ENCODE data around the gene ALPK1. TPM values are rescaled to one million over a fixed set of nuclear protein-coding genes. Genes with fewer than 3 reads are reported as not detected.

Gene ALPK1
- total RNA-seq, result 10 to 100 TPM; 15.4 to 17.1 TPM

GRCh38 chr4:112296949-112297880 is at the start of gene ALPK1:
TSS of gene ALPK1 (plus strand) at chr4:112297369.

Other genes starting within 250 kb of the ALPK1 start
- gene FAM241A, start 151.9 kb upstream of the ALPK1 start, total RNA-seq, result 1 to 10 TPM; 1.4 to 1.5 TPM
- 10 to 100 TPM; 12.4 to 13.2 TPM for gene AP1AR, start 65.6 kb upstream of the ALPK1 start, total RNA-seq
- 10 to 100 TPM; 24.2 TPM for gene TIFA, start 11.5 kb upstream of the ALPK1 start, total RNA-seq
- not detected for gene NEUROG2, start 218.8 kb downstream of the ALPK1 start, total RNA-seq

Measured in activated naive CD4-positive, alpha-beta T cell treated with anti-CD3 and anti-CD28 coated beads, Interleukin-2, amount 10 ng/mL, durations not matched to agents 5 hours and 36 hours (primary cell).